NCI-H2081 treated with DMSO at 0.1 percent for 48 hours (cell line): Measurements from ENCODE around the gene KMT2B.
"Not testable (repeated sequence)": the region's sequence is repeated elsewhere in the genome, so short reads cannot be mapped to it uniquely, and the experiment has no call there.

Source experiments
- DNase-seq: peaks from one replicate; lab custom pipeline; 2025; lab: John Stamatoyannopoulos, UW

KMT2B gene

DNA sequence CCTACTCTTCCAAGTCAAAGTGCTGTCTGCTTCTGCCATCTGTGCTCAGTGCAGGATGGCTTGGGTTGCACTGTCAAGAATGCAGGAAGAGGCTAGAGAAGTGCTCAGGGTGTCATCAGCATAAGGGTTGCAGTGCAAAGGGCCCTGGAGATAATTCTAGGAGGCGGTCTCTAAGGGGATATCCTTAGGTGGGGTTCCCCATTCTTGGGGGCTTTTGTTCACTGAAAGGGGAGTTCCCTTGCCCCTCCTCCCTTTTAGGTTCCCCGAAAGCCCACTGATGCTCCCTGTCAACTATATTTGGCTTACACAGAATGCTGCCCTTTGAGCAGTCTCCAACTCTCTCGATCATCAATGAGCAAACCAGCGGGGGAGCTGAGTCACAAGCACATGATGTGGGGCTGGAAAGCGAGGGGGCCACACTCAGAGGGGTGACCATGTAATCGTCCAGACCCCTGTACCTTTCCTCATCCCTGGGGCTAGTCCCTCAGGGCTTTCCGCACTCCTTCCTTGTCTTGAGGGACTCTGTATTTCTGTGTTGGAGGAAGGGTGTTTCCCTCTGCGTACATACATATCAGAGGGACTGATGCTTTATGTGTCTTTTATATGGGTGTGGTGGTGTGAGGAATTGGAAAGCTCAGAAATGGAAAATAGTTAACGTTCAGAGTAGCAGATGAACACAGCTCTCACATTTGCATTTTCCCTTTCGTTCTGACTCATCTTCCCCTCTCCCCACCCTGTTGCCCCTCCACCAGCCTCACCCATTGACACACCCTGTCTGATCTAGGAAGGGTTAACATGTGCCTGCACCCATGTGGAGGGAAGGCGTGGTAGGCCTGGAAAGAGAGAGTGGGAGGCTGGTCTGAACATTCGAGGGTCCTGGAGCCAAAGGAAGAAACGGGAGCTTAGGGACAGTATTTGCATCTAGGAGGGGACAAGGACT is 6.7 kb upstream of the KMT2B start:
- no peak for DNase-seq

DNA sequence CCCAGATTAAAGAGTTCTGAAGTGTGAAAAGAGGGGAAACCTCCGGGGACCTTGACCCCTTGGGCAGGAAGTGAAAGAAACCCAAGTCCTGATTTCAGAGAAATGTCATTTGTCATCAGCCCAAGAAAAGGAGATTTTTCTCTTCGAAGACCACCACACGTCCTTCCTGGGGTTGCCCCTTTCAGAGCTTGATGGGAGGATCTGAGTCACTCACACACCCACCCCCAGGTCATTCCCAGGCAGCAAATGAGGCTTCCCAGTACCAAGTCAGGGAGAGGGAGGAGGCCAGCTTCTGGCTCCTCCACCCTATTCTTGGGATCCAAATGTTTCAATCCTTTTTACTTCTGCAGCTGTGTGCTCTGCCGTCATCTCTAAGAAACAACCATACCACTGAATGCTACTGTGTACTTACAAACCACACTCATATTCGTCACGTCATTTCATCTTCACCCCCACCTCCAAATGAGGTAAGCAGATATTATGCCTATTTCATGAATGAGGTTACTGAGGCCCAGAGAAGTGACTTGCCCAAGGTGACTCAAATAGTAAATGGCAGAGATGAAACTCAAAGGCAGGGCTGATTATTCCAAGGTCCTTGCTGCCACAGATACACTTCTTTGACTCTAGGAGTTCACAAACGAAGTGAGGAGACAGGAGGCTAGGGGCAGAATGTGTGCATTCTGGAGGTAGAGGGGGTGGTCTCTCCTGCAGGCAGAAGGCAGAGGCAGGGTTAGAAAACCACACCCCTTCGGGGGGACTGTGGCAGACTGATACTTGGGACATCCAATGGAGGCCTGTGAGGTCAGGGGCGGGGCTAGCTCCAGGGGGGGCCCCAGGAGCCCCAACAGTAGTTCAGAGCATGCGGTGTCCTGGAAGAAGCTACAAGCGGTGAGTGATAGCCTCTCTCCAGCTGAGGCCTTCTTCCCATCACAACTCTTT is 5.0 kb upstream of the KMT2B start:
- no peak for DNase-seq

DNA sequence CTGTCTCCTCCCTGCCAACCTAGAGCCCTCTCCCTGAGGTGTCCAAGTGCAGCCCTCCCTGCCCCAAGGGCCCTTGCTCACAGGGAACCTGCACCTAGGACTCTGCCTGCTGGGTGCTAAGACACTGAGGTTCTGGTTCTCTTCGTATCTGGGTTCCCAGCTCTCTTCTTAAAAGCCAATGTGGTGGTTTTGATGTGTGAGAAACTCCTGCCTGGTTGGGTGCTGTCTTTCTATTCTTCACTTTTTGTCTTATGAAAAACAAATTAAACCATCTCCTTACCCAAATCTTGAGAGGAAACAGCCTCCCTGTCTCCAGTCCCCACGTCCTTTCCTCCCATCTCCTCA is 4.3 kb upstream of the KMT2B start:
- DNase-seq = no peak

DNA sequence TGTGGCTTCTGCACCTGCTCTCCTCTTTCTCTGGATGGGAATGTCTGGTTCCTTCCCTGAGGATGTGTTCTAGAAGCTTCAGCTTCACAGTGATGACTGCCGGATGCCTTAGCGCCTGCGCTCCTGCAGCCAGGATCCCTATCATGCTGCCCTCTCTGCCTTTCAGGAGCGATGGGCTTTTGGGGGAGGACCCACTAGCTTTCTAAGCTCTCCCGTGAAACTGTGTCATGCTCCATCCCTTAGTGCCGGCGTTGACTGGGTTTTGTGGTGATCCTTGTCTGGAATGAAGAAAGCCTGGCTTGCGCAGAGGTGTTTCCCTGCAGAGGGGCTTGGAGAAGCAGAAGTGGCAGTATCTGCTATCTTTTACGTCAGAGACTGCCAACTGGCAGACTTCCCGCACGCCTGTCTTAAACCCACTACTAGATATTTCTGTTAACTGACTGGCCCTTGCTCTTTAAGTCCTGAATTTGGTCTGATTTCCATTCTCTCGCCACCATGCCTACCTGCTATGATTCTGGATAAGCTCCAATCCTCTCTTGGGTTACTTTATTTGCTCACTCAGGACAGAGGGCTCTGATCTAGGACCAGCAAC is 3.8 kb upstream of the KMT2B start:
- DNase-seq = no peak

DNA sequence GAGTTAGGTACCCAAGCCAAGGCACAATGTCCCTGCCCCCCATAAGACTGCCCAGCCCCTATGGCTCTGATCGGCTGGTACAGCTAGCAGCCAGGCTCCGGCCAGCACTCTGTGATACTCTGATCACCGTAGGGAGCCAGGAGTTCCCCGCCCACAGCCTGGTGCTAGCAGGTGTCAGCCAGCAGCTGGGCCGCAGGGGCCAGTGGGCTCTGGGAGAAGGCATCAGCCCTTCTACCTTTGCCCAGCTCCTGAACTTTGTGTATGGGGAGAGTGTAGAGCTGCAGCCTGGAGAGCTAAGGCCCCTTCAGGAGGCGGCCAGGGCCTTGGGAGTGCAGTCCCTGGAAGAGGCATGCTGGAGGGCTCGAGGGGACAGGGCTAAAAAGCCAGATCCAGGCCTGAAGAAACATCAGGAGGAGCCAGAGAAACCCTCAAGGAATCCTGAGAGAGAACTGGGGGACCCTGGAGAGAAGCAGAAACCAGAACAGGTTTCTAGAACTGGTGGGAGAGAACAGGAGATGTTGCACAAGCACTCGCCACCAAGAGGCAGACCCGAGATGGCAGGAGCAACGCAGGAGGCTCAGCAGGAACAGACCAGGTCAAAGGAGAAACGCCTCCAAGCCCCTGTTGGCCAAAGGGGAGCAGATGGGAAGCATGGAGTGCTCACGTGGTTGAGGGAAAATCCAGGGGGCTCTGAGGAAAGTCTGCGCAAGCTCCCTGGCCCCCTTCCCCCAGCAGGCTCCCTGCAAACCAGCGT is 3.0 kb upstream of the KMT2B start:
- DNase-seq = no peak

DNA sequence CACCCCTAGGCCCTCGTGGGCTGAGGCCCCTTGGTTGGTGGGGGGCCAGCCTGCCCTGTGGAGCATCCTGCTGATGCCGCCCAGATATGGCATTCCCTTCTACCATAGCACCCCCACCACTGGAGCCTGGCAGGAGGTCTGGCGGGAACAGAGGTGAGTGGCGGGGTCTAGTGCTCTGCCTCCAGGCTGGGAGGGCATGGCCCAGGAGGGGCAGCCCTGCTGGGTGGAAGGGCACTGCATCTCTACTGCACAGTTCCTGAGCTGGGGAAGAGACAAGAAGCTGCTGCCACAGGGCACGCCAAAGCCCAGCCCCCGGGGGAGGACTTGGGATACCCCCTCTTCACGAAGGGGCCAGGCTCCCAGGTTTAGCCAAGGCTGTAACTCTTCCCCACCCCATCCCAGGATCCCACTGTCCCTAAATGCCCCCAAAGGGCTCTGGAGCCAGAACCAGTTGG is 2.4 kb upstream of the KMT2B start:
- DNase-seq = no peak

DNA sequence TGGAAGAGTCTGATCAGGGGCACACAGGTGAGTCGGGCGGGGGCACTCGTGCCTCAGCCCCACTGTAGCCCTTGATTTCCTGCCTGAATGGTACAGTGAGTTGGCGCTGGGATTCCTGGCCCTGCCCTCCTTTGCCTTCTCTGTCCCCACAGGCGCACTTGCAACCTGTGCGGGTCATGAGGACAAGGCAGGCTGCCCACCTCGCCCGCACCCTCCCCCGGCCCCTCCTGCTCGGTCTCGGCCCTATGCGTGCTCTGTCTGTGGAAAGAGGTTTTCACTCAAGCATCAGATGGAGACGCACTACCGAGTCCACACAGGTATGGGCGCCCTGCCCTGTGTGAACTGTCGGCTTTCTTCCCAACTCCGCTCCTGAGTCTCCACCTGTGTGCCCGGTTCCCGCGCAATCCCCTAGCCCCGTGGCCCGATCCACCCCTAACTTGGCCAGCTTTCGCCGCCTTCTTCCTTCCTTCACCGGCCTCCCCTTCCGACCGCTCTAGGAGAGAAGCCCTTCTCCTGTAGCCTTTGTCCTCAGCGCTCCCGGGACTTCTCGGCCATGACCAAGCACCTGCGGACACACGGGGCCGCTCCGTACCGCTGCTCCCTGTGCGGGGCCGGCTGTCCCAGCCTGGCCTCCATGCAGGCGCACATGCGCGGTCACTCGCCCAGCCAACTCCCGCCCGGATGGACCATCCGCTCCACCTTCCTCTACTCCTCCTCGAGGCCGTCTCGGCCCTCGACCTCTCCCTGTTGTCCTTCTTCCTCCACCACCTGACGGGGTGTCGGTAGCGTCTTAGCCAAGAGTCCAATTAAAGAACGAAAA is 1.6 kb upstream of the KMT2B start:
- DNase-seq = no peak

- peak; percentile 71 for DNase-seq
These were observed 770 bp upstream of the KMT2B start for GRCh38 chr19:35716801-35717664.

GRCh38 chr19:35718345-35719041 is 690 bp downstream of the KMT2B start:
- no peak for DNase-seq

DNA sequence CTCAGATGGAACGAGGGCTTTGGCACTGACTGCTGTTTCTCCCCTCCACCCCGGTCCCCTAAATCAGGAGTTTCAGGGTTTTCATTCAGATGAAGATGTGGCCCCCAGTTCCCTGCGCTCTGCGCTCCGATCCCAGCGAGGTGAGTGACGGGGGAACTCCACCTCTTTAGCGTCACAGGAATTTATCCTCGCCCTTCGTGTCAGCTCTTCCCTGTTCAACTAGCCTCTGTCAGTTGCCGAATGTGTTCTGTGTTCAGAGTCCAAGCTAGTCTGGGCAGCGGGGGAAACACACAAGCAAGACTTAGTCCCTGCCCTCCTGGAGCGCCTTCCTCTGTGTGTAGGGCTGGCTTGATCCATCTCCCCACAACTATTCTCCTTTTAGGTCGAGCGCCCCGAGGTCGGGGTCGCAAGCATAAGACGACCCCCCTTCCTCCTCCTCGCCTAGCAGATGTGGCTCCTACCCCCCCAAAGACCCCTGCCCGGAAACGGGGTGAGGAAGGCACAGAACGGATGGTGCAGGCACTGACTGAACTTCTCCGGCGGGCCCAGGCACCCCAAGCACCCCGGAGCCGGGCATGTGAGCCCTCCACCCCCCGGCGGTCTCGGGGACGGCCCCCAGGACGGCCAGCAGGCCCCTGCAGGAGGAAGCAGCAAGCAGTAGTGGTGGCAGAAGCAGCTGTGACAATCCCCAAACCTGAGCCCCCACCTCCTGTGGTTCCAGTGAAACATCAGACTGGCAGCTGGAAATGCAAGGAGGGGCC is 1.8 kb downstream of the KMT2B start:
- DNase-seq = no peak

DNA sequence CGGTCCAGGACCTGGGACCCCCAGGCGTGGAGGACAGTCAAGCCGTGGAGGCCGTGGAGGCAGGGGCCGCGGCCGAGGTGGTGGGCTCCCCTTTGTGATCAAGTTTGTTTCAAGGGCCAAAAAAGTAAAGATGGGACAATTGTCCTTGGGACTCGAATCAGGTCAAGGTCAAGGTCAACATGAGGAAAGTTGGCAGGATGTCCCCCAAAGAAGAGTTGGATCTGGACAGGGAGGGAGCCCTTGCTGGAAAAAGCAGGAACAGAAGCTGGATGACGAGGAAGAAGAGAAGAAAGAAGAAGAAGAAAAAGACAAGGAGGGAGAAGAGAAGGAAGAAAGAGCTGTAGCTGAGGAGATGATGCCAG is 2.3 kb downstream of the KMT2B start:
- no peak for DNase-seq

DNA sequence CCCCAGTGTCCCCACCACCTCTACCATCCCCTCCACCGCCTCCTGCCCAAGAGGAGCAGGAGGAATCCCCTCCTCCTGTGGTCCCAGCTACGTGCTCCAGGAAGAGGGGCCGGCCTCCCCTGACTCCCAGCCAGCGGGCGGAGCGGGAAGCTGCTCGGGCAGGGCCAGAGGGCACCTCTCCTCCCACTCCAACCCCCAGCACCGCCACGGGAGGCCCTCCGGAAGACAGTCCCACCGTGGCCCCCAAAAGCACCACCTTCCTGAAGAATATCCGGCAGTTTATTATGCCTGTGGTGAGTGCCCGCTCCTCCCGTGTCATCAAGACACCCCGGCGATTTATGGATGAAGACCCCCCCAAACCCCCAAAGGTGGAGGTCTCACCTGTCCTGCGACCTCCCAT is 2.8 kb downstream of the KMT2B start:
- DNase-seq = no peak

GRCh38 chr19:35721374-35721773 is 3.6 kb downstream of the KMT2B start:
- DNase-seq = no peak

GRCh38 chr19:35722461-35722860 is 4.7 kb downstream of the KMT2B start:
- DNase-seq = no peak

GRCh38 chr19:35722897-35723296 is 5.1 kb downstream of the KMT2B start:
- DNase-seq = no peak

DNA sequence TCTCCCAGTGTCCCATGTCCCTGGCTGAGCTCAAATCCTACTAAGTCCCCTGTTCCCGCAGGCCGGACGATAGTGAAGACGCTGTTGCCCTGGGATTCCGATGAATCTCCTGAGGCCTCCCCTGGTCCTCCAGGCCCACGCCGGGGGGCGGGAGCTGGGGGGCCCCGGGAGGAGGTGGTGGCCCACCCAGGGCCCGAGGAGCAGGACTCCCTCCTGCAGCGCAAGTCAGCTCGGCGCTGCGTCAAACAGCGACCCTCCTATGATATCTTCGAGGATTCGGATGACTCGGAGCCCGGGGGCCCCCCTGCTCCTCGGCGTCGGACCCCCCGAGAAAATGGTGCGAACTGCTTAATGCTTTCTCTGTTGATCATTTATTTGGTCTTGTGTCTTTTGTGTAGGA is 5.9 kb downstream of the KMT2B start:
- no peak for DNase-seq

- DNase-seq = not testable (repeated sequence)
These were observed 6.3 kb downstream of the KMT2B start for GRCh38 chr19:35724132-35724531.

GRCh38 chr19:35724560-35724959 is 6.8 kb downstream of the KMT2B start:
- DNase-seq = no peak
